HG03280 (cell line): ENCODE measurements around the gene GSTT2.
"Not testable (repeated sequence)": the region's sequence is repeated elsewhere in the genome, so short reads cannot be mapped to it uniquely, and the experiment has no call there.

Source experiments
- ATAC-seq: cut with Tn5 transposase; IDR thresholded peaks from one replicate; pipeline ENCODE4 v1.9.1; 2021; ENCODE audit warnings: mild to moderate bottlenecking, moderate library complexity; ENCODE audit not compliant: unreplicated experiment

GSTT2 gene

GRCh38 chr22:23979557-23980240 lies at the start of gene GSTT2:
Gene GSTT2 (plus strand): TSS chr22:23980134.
- ATAC-seq = not testable (repeated sequence)

GRCh38 chr22:23938328-23939016 lies 41.5 kb upstream of the GSTT2 start:
- no peak for ATAC-seq

GRCh38 chr22:23939017-23939357 lies 40.9 kb upstream of the GSTT2 start:
- no peak for ATAC-seq

GRCh38 chr22:23940166-23940565 lies 39.8 kb upstream of the GSTT2 start:
- ATAC-seq = not testable (repeated sequence)

- ATAC-seq = not testable (repeated sequence)
Measured at GRCh38 chr22:23947391-23947790, 32.5 kb upstream of the GSTT2 start.

GRCh38 chr22:23949764-23950163 lies 30.2 kb upstream of the GSTT2 start:
- ATAC-seq = not testable (repeated sequence)

- ATAC-seq = not testable (repeated sequence)
Measured at GRCh38 chr22:23951383-23951782, 28.6 kb upstream of the GSTT2 start.

GRCh38 chr22:23952794-23953405 lies 27.0 kb upstream of the GSTT2 start:
- not testable (repeated sequence) for ATAC-seq

- not testable (repeated sequence) for ATAC-seq
Measured at GRCh38 chr22:23953485-23953884, 26.4 kb upstream of the GSTT2 start.

- ATAC-seq = not testable (repeated sequence)
Measured at GRCh38 chr22:23954193-23954990, 25.5 kb upstream of the GSTT2 start.

GRCh38 chr22:23954991-23955305 lies 25.0 kb upstream of the GSTT2 start:
- not testable (repeated sequence) for ATAC-seq

GRCh38 chr22:23955886-23956285 lies 24.0 kb upstream of the GSTT2 start:
- not testable (repeated sequence) for ATAC-seq

- ATAC-seq = not testable (repeated sequence)
Measured at GRCh38 chr22:23956301-23956900, 23.5 kb upstream of the GSTT2 start.

GRCh38 chr22:23961084-23961771 lies 18.7 kb upstream of the GSTT2 start, which contains the start of gene GSTT2B:
Gene GSTT2B (minus strand): TSS chr22:23961195. CDS start chr22:23961131, 64 bp downstream.
- ATAC-seq = not testable (repeated sequence)

- ATAC-seq = peak; percentile 42
Measured at GRCh38 chr22:23966094-23966493, 13.8 kb upstream of the GSTT2 start.

- peak; percentile 86 for ATAC-seq
Measured at GRCh38 chr22:23966568-23966967, 13.4 kb upstream of the GSTT2 start, which contains the start of gene DDTL. Gene DDTL (plus strand): TSS chr22:23966888. CDS start chr22:23966915, 27 bp downstream.

GRCh38 chr22:23969071-23969470 lies 10.9 kb upstream of the GSTT2 start:
- ATAC-seq = no peak

GRCh38 chr22:23970201-23970641 lies 9.7 kb upstream of the GSTT2 start:
- no peak for ATAC-seq

- no peak for ATAC-seq
Measured at GRCh38 chr22:23970816-23971486, 9.0 kb upstream of the GSTT2 start.
